Mesothelial cell of epicardium (in vitro differentiated cells): Measurements from ENCODE around the gene ZFAND3. TPM values are rescaled to one million over a fixed set of nuclear protein-coding genes. Genes with fewer than 3 reads are reported as not detected.

Experiments used
- DNase-seq, 2 experiments: peaks; one replicate each; pipeline ENCODE4 v3.0.0; 2021; ENCODE audit warnings: low spot score in 2 of 2; ENCODE audit not compliant: unreplicated experiment in 2 of 2
- H3K27ac Mint-ChIP-seq: 2 replicates; pipeline ENCODE4 v1.8.0; 2021; ENCODE audit warnings: mixed read lengths
- H3K27me3 Mint-ChIP-seq: 2 replicates; pipeline ENCODE4 v1.8.0; 2021; ENCODE audit warnings: low read depth, mixed read lengths
- H3K36me3 Mint-ChIP-seq: 2 replicates; pipeline ENCODE4 v1.8.0; 2021; ENCODE audit warnings: mixed read lengths
- H3K4me1 Mint-ChIP-seq: 2 replicates; pipeline ENCODE4 v1.8.0; 2021; ENCODE audit warnings: mixed read lengths
- H3K4me3 Mint-ChIP-seq: 2 replicates; pipeline ENCODE4 v1.8.0; 2021; ENCODE audit warnings: mild to moderate bottlenecking, moderate library complexity, mixed read lengths
- H3K9me3 Mint-ChIP-seq: 2 replicates; pipeline ENCODE4 v1.8.0; 2021; ENCODE audit warnings: mixed read lengths
- total RNA-seq: library from RNA; stranded (reverse); gene quantifications from 3 replicates; pipeline ENCODE4 v1.2.1, GENCODE V29; 2021
- TF ChIP-seq, protein P1 (sequence below): fragments of 200-600 bp; sonication (generic); IDR thresholded peaks from one replicate; pipeline ENCODE4 v1.5.0; 2021; ENCODE audit warnings: antibody characterized with exemption; ENCODE audit not compliant: unreplicated experiment

The ZFAND3 gene
- total RNA-seq, 1 donor from 2014 or later, result 81.2 TPM

- H3K9me3 Mint-ChIP-seq, result no peaks in the 10 kb centered on the region
- H3K27ac Mint-ChIP-seq, result no peak overlapping the region
- peaks cover 15% of the 10 kb centered on the region for H3K4me1 Mint-ChIP-seq
- no peak for DNase-seq
- H3K27me3 Mint-ChIP-seq, result no peaks in the 10 kb centered on the region
- TF ChIP-seq, protein P1, sequence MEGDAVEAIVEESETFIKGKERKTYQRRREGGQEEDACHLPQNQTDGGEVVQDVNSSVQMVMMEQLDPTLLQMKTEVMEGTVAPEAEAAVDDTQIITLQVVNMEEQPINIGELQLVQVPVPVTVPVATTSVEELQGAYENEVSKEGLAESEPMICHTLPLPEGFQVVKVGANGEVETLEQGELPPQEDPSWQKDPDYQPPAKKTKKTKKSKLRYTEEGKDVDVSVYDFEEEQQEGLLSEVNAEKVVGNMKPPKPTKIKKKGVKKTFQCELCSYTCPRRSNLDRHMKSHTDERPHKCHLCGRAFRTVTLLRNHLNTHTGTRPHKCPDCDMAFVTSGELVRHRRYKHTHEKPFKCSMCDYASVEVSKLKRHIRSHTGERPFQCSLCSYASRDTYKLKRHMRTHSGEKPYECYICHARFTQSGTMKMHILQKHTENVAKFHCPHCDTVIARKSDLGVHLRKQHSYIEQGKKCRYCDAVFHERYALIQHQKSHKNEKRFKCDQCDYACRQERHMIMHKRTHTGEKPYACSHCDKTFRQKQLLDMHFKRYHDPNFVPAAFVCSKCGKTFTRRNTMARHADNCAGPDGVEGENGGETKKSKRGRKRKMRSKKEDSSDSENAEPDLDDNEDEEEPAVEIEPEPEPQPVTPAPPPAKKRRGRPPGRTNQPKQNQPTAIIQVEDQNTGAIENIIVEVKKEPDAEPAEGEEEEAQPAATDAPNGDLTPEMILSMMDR, result no peak
- H3K4me3 Mint-ChIP-seq, result no peak overlapping the region
- peaks cover 4% of the 10 kb centered on the region for H3K36me3 Mint-ChIP-seq
Observed at GRCh38 chr6:38178584-38178886, 359.0 kb downstream of the ZFAND3 start.

DNA sequence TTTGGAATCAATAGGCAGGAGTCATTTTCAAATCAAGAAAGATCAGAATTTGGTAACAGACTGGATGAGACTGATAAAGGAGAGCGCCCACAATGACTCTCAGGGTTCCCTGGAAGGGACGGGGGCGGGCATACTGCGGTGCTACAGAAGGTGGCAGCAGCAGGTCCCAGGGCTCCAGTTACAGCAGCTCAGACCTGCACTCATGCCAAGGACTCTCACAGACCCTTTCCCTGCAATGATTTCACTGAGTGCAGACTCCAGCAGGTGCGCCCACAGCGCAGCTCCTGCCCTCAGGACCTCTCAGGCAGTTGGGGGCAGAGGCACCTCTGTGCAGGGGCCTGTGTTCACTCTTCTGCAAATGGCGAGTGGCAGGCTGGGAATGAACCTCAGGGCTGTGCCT lies 359.8 kb downstream of the ZFAND3 start:
- H3K36me3 Mint-ChIP-seq, result peaks cover 3% of the 10 kb centered on the region
- DNase-seq, result no peak
- H3K9me3 Mint-ChIP-seq, result no peaks in the 10 kb centered on the region
- no peaks in the 10 kb centered on the region for H3K27me3 Mint-ChIP-seq
- TF ChIP-seq, protein P1, result no peak
- no peak overlapping the region for H3K27ac Mint-ChIP-seq
- H3K4me3 Mint-ChIP-seq, result no peak overlapping the region
- peaks cover 15% of the 10 kb centered on the region for H3K4me1 Mint-ChIP-seq

DNA sequence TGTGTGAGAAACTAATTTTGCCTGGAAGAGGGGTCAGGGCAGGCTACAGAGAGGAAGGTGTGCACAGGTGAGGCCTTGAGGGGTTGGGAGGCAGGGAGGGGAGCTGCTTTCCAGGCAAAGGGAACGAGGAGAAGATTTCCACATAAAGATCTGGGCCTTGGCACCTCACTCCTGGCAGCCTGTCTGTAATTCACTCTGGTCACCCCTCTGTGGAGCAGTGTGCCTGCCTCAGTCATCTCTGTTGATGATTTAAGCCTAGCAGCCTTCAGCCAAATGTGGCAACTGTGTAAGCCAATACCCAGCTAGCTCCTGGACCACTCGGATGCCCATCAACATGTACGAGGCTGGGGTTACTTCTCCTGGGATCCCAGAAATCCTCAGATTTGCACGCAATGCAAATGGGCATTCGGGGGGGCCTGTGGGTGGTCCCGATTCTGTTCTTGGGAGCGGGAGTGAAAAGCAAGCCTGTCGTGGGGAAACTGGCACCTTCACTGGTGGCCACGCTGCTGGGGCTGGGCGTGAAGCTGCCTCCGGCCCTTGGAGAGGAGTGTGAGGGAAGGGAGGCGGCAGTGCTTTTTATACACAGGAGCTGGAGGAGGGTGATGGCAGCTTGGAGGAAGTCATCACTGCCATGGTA lies 360.4 kb downstream of the ZFAND3 start:
- Mint-ChIP-seq H3K4me3 (no peak overlapping the region), H3K36me3 (no peaks in the 10 kb centered on the region), H3K4me1 (peaks cover 15% of the 10 kb centered on the region), H3K9me3 (no peaks in the 10 kb centered on the region), H3K27ac (no peak overlapping the region), H3K27me3 (no peaks in the 10 kb centered on the region)
- no peak for DNase-seq
- TF ChIP-seq, protein P1, result no peak

DNA sequence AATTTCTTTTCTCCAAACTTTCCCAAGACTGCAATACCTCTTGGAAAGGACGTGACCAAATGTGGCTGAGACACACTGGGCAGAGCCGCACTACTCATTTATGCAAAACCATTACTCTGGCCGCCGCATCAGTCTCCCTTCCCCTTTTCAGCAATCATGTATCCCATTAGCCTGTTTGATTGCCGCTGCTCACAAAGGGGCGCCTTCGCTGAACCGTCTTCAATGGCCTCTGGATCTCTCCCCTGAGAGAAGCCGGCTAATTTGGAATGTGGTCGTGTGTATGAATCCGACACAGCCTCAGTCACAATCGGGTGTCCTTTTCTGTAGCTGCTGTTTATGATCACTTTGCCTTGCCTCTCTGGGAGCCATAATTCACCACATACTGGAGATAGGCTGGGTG lies 361.1 kb downstream of the ZFAND3 start:
- DNase-seq, result no peak
- Mint-ChIP-seq H3K27ac (no peak overlapping the region), H3K4me3 (no peak overlapping the region), H3K27me3 (no peaks in the 10 kb centered on the region), H3K4me1 (peaks cover 15% of the 10 kb centered on the region), H3K36me3 (no peaks in the 10 kb centered on the region), H3K9me3 (no peaks in the 10 kb centered on the region)
- TF ChIP-seq, protein P1, result no peak

GRCh38 chr6:38182426-38182825 lies 362.9 kb downstream of the ZFAND3 start:
- DNase-seq, result peak in 1 of 2 experiments; percentile 25
- Mint-ChIP-seq H3K9me3 (no peaks in the 10 kb centered on the region), H3K4me1 (peaks cover 7% of the 10 kb centered on the region), H3K27me3 (no peaks in the 10 kb centered on the region), H3K4me3 (no peak overlapping the region), H3K36me3 (no peaks in the 10 kb centered on the region), H3K27ac (no peak overlapping the region)
- TF ChIP-seq, protein P1, result no peak
